GM21367 (cell line): ENCODE measurements around the gene HS3ST5.
A peak's percentile ranks its signal among the peaks of the same experiment; 100 is the strongest.
"Not testable (repeated sequence)": the region's sequence is repeated elsewhere in the genome, so short reads cannot be mapped to it uniquely, and the experiment has no call there.

Experiments
- ATAC-seq: cut with Tn5 transposase; IDR thresholded peaks from one replicate; pipeline ENCODE4 v1.9.1; 2021; ENCODE audit not compliant: unreplicated experiment

Gene HS3ST5

GRCh38 chr6:114280239-114280982 lies 62.4 kb downstream of the HS3ST5 start:
- ATAC-seq: no peak

- no peak for ATAC-seq
Measured at GRCh38 chr6:114277220-114277619, 65.6 kb downstream of the HS3ST5 start.

GRCh38 chr6:114276783-114277182 lies 66.0 kb downstream of the HS3ST5 start:
- no peak for ATAC-seq

GRCh38 chr6:114274836-114275235 lies 68.0 kb downstream of the HS3ST5 start:
- ATAC-seq: no peak

GRCh38 chr6:114272582-114272981 lies 70.2 kb downstream of the HS3ST5 start:
- no peak for ATAC-seq

GRCh38 chr6:114271405-114271804 lies 71.4 kb downstream of the HS3ST5 start:
- ATAC-seq: no peak

- ATAC-seq: peak; percentile 70
Measured at GRCh38 chr6:114267897-114268296, 74.9 kb downstream of the HS3ST5 start.

- ATAC-seq: no peak
Measured at GRCh38 chr6:114260810-114261209, 82.0 kb downstream of the HS3ST5 start.

- ATAC-seq: no peak
Measured at GRCh38 chr6:114258376-114258775, 84.4 kb downstream of the HS3ST5 start.

- no peak for ATAC-seq
Measured at GRCh38 chr6:114253431-114253830, 89.4 kb downstream of the HS3ST5 start.

GRCh38 chr6:114249522-114249921 lies 93.3 kb downstream of the HS3ST5 start:
- ATAC-seq: no peak

GRCh38 chr6:114247101-114247500 lies 95.7 kb downstream of the HS3ST5 start:
- ATAC-seq: no peak

GRCh38 chr6:114240796-114241195 lies 102.0 kb downstream of the HS3ST5 start:
- no peak for ATAC-seq

GRCh38 chr6:114228675-114229074 lies 114.1 kb downstream of the HS3ST5 start:
- ATAC-seq: no peak

- ATAC-seq: no peak
Measured at GRCh38 chr6:114227944-114228468, 114.8 kb downstream of the HS3ST5 start.

- ATAC-seq: no peak
Measured at GRCh38 chr6:114220241-114220640, 122.6 kb downstream of the HS3ST5 start.

GRCh38 chr6:114218437-114219340 lies 124.1 kb downstream of the HS3ST5 start:
- no peak for ATAC-seq

GRCh38 chr6:114217996-114218395 lies 124.8 kb downstream of the HS3ST5 start:
- not testable (repeated sequence) for ATAC-seq

GRCh38 chr6:114216789-114217467 lies 125.9 kb downstream of the HS3ST5 start:
- ATAC-seq: no peak

GRCh38 chr6:114210467-114210866 lies 132.4 kb downstream of the HS3ST5 start:
- no peak for ATAC-seq

- no peak for ATAC-seq
Measured at GRCh38 chr6:114203460-114203859, 139.4 kb downstream of the HS3ST5 start.
